Stimulated activated CD8-positive, alpha-beta memory T cell treated with anti-CD3 and anti-CD28 coated beads, Interleukin-15, amount 100 ng/mL, for 24 hours (primary cell): Measurements from ENCODE around the gene GGNBP2.
A peak's percentile ranks its signal among the peaks of the same experiment; 100 is the strongest.

Source experiments
- DNase-seq: peaks from one replicate; pipeline ENCODE4 v3.0.0-alpha.2; 2020; ENCODE audit warnings: low read depth

GGNBP2 gene

GRCh38 chr17:36553459-36553858 lies 8.7 kb downstream of the GGNBP2 start:
- no peak for DNase-seq

GRCh38 chr17:36566081-36566480 lies 21.4 kb downstream of the GGNBP2 start:
- no peak for DNase-seq

GRCh38 chr17:36575028-36575427 lies 30.3 kb downstream of the GGNBP2 start:
- DNase-seq = no peak

GRCh38 chr17:36576793-36577192 lies 32.1 kb downstream of the GGNBP2 start:
- no peak for DNase-seq

- DNase-seq = no peak
These were observed 34.0 kb downstream of the GGNBP2 start for GRCh38 chr17:36578671-36579070.

- DNase-seq = no peak
These were observed 39.1 kb downstream of the GGNBP2 start for GRCh38 chr17:36583787-36584186.

- no peak for DNase-seq
These were observed 41.4 kb downstream of the GGNBP2 start for GRCh38 chr17:36586138-36586537.

- DNase-seq = no peak
These were observed 45.4 kb downstream of the GGNBP2 start for GRCh38 chr17:36590082-36590481.

- peak; percentile 76 for DNase-seq
These were observed 47.0 kb downstream of the GGNBP2 start, which contains the start of gene DHRS11 for GRCh38 chr17:36591434-36592315. TSS of gene DHRS11 (plus strand) at chr17:36591879. CDS start at chr17:36592010, 131 bp downstream.

- no peak for DNase-seq
These were observed 47.6 kb downstream of the GGNBP2 start for GRCh38 chr17:36592316-36592715.

GRCh38 chr17:36592716-36593321 lies 48.1 kb downstream of the GGNBP2 start:
- no peak for DNase-seq

GRCh38 chr17:36593656-36594316 lies 49.1 kb downstream of the GGNBP2 start:
- no peak for DNase-seq

- no peak for DNase-seq
These were observed 50.1 kb downstream of the GGNBP2 start for GRCh38 chr17:36594626-36595401.

GRCh38 chr17:36597226-36597625 lies 52.5 kb downstream of the GGNBP2 start:
- no peak for DNase-seq

GRCh38 chr17:36597866-36598777 lies 53.4 kb downstream of the GGNBP2 start:
- no peak for DNase-seq

- no peak for DNase-seq
These were observed 54.3 kb downstream of the GGNBP2 start for GRCh38 chr17:36598951-36599401.

GRCh38 chr17:36599546-36600250 lies 55.0 kb downstream of the GGNBP2 start:
- no peak for DNase-seq

GRCh38 chr17:36600465-36600864 lies 55.7 kb downstream of the GGNBP2 start:
- no peak for DNase-seq

- peak; percentile 13 for DNase-seq
These were observed 56.2 kb downstream of the GGNBP2 start for GRCh38 chr17:36600936-36601302.

- peak; percentile 82 for DNase-seq
These were observed 56.7 kb downstream of the GGNBP2 start, which contains the start of gene MRM1 for GRCh38 chr17:36601303-36602029. TSS of gene MRM1 (plus strand) at chr17:36601583. CDS start at chr17:36601811, 228 bp downstream.
